ENCODE data around the gene OR13A1. TPM values are rescaled to one million over a fixed set of nuclear protein-coding genes. Genes with fewer than 3 reads are reported as not detected.
"Not testable (repeated sequence)": the region's sequence is repeated elsewhere in the genome, so short reads cannot be mapped to it uniquely, and the experiment has no call there.

The OR13A1 gene
- total and polyA plus RNA-seq, 8 donors, result 0.40 TPM; not detected in 7

- H3K4me1 ChIP-seq, result peaks cover 6 to 19% (median 16%) of the 10 kb centered on the region in 4 donors
- H3K4me3 ChIP-seq, result no peak overlapping the region
- intact Hi-C loops (cut with DNase I; ENCODE audit: low total_unique reads), result no loop called here
- WGBS, 5 donors, result 8 to 25% (median 15%) methylated on average over 3 of the region's 3 CpGs
- DNase-seq, result peak; percentile 17 to 45
- no peaks in the 10 kb centered on the region for H3K36me3 ChIP-seq
- no peaks in the 10 kb centered on the region for H3K9me3 ChIP-seq
- peak in 1 of 3 donors; percentile 46 for TF ChIP-seq POLR2AphosphoS5 (IDR thresholded peaks at IDR 0.05)
- TF ChIP-seq EP300 (IDR thresholded peaks at IDR 0.05), result no peak
- H3K27ac ChIP-seq, result peak overlapping the region; percentile 23 to 62 (median 38)
- no peaks in the 10 kb centered on the region for H3K27me3 ChIP-seq
Observed at GRCh38 chr10:45280113-45280760, 35.2 kb downstream of the OR13A1 start.

GRCh38 chr10:45279682-45280081 is 35.7 kb downstream of the OR13A1 start:
- peaks cover 6 to 19% (median 16%) of the 10 kb centered on the region in 4 donors for H3K4me1 ChIP-seq
- no peak overlapping the region for H3K4me3 ChIP-seq
- no peak for DNase-seq
- H3K27ac ChIP-seq, result peak overlapping the region in 4 of 5 donors; percentile 4 to 62 (median 38)
- intact Hi-C loops (cut with DNase I; ENCODE audit: low total_unique reads), result no loop called here
- no peaks in the 10 kb centered on the region for H3K27me3 ChIP-seq
- no peaks in the 10 kb centered on the region for H3K36me3 ChIP-seq
- 36 to 50% (median 45%) methylated on average over 1 of the region's 1 CpG for WGBS, 5 donors
- no peaks in the 10 kb centered on the region for H3K9me3 ChIP-seq
- TF ChIP-seq CTCF (IDR thresholded peaks at IDR 0.05) (no peak), POLR2A (IDR thresholded peaks at IDR 0.05) (no peak), EP300 (IDR thresholded peaks at IDR 0.05) (no peak), POLR2AphosphoS5 (IDR thresholded peaks at IDR 0.05) (no peak)

GRCh38 chr10:45278860-45279498 is 36.4 kb downstream of the OR13A1 start:
- peaks cover 6 to 19% (median 16%) of the 10 kb centered on the region in 4 donors for H3K4me1 ChIP-seq
- H3K4me3 ChIP-seq, result no peak overlapping the region
- peak in 1 of 2 donors; percentile 29 for DNase-seq
- no peak for TF ChIP-seq EP300 (IDR thresholded peaks at IDR 0.05)
- no peak for TF ChIP-seq POLR2A (IDR thresholded peaks at IDR 0.05)
- TF ChIP-seq CTCF (IDR thresholded peaks at IDR 0.05), result no peak
- TF ChIP-seq POLR2AphosphoS5 (IDR thresholded peaks at IDR 0.05), result no peak
- 29 to 58% (median 41%) methylated on average over 6 of the region's 6 CpGs for WGBS, 5 donors
- no peaks in the 10 kb centered on the region for H3K9me3 ChIP-seq
- intact Hi-C loops (cut with DNase I; ENCODE audit: low total_unique reads), result no loop called here
- H3K36me3 ChIP-seq, result no peaks in the 10 kb centered on the region
- no peaks in the 10 kb centered on the region for H3K27me3 ChIP-seq
- peak overlapping the region in 3 of 5 donors; percentile 34 to 62 (median 41) for H3K27ac ChIP-seq

- H3K4me1 ChIP-seq, result peaks cover 6 to 19% (median 14%) of the 10 kb centered on the region in 4 donors
- H3K27me3 ChIP-seq; H3K9me3 ChIP-seq; H3K4me3 ChIP-seq; H3K36me3 ChIP-seq; intact Hi-C loops (cut with DNase I; ENCODE audit: low total_unique reads); DNase-seq; H3K27ac ChIP-seq: not testable (repeated sequence)
Observed at GRCh38 chr10:45276146-45276545, 39.3 kb downstream of the OR13A1 start.

- TF ChIP-seq EP300 (IDR thresholded peaks at IDR 0.05), result no peak
- TF ChIP-seq POLR2AphosphoS5 (IDR thresholded peaks at IDR 0.05), result no peak
- no peak for TF ChIP-seq POLR2A (IDR thresholded peaks at IDR 0.05)
- no peak for TF ChIP-seq CTCF (IDR thresholded peaks at IDR 0.05)
- Histone ChIP-seq H3K36me3 (no peaks in the 10 kb centered on the region), H3K27ac (no peak overlapping the region), H3K4me1 (peaks cover 0 to 7% (median 3%) of the 10 kb centered on the region in 4 donors), H3K4me3 (no peak overlapping the region), H3K9me3 (no peaks in the 10 kb centered on the region), H3K27me3 (no peaks in the 10 kb centered on the region)
- 78 to 100% (median 90%) methylated on average over 1 of the region's 1 CpG for WGBS, 5 donors
- no peak for DNase-seq
- intact Hi-C loops (cut with DNase I; ENCODE audit: low total_unique reads), result no loop called here
Observed at GRCh38 chr10:45274364-45274763, 41.0 kb downstream of the OR13A1 start.

- intact Hi-C loops (cut with DNase I; ENCODE audit: low total_unique reads); DNase-seq; H3K4me1 ChIP-seq; H3K4me3 ChIP-seq; H3K36me3 ChIP-seq; H3K27ac ChIP-seq: not testable (repeated sequence)
- Histone ChIP-seq H3K9me3 (peaks cover 0 to 11% (median 0%) of the 10 kb centered on the region in 4 donors), H3K27me3 (peaks cover 0 to 10% (median 0%) of the 10 kb centered on the region in 3 donors)
- WGBS, 5 donors, result 60 to 83% (median 79%) methylated on average over 2 of the region's 2 CpGs
Observed at GRCh38 chr10:45267777-45268176, 47.6 kb downstream of the OR13A1 start.

Data from stomach (tissue), 9 donors.